DOHH2 (cell line): ENCODE measurements around the gene NELFCD.

ENCODE experiments used
- EZH2phosphoT487 ChIP-seq: fragments of 200-600 bp; sonication (generic); IDR thresholded peaks from 2 replicates; pipeline ENCODE4 v1.6.1; 2017; ENCODE audit warnings: borderline replicate concordance, mild to moderate bottlenecking, antibody characterized with exemption, low read length, moderate library complexity, mixed read lengths
- TF ChIP-seq, protein P1 (sequence below): fragments of 200-600 bp; sonication (generic); IDR thresholded peaks from one replicate; pipeline ENCODE4 v1.5.1; 2014; ENCODE audit warnings: antibody characterized with exemption, mild to moderate bottlenecking, low read depth, low read length; ENCODE audit not compliant: poor library complexity, severe bottlenecking

DNA sequence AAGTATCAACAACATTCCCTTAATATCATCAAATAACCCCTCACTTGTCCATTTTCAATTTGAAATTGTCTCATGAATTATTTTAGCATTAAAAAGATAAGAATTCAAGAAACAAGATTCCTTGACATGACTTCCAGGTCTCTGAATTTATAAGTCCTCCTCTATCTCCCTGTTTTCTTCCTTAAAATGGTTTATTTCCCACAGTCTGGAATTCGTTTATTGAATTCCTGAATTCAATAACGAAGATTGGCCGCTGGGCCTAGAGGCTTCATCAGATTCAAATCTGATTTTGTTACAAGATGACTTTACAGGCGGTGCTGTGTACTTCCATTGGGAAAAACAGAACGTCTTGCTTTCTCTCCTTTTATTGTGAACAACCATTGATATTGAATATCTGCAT lies 48.9 kb upstream of the NELFCD start:
- TF ChIP-seq, protein P1, sequence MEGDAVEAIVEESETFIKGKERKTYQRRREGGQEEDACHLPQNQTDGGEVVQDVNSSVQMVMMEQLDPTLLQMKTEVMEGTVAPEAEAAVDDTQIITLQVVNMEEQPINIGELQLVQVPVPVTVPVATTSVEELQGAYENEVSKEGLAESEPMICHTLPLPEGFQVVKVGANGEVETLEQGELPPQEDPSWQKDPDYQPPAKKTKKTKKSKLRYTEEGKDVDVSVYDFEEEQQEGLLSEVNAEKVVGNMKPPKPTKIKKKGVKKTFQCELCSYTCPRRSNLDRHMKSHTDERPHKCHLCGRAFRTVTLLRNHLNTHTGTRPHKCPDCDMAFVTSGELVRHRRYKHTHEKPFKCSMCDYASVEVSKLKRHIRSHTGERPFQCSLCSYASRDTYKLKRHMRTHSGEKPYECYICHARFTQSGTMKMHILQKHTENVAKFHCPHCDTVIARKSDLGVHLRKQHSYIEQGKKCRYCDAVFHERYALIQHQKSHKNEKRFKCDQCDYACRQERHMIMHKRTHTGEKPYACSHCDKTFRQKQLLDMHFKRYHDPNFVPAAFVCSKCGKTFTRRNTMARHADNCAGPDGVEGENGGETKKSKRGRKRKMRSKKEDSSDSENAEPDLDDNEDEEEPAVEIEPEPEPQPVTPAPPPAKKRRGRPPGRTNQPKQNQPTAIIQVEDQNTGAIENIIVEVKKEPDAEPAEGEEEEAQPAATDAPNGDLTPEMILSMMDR, result no peak
- TF ChIP-seq EZH2phosphoT487, result no peak
